ENCODE measurements around the gene DMAC2.

The DMAC2 gene

GRCh38 chr19:41392775-41393174 is 46.9 kb downstream of the DMAC2 start:
- Histone ChIP-seq H3K27ac (ENCODE audit: low read depth, low read length) (no peak overlapping the region), H3K9ac (ENCODE audit: low read length) (no peak overlapping the region)
- TF ChIP-seq EZH2phosphoT487 (conservative IDR thresholded peaks at IDR 0.05; ENCODE audit: low read length): no peak
- no peak for TF ChIP-seq CTCF (IDR thresholded peaks at IDR 0.05; ENCODE audit: insufficient read depth, low read length, poor library complexity, severe bottlenecking)

GRCh38 chr19:41391618-41392017 is 48.1 kb downstream of the DMAC2 start:
- Histone ChIP-seq H4K20me1 (ENCODE audit: low read depth, low read length) (no peaks in the 10 kb centered on the region), H3K4me2 (ENCODE audit: low read depth, low read length, poor library complexity, severe bottlenecking) (no peak overlapping the region), H3F3A (ENCODE audit: insufficient read depth) (0 out of 2 replicates have a peak, but pooled peaks cover 3% of the 10 kb centered on the region), H3K9me3 (ENCODE audit: insufficient read depth, low read length) (no peaks in the 10 kb centered on the region), H2AFZ (ENCODE audit: low read depth, low read length, severe bottlenecking) (no peak overlapping the region), H3K27ac (ENCODE audit: low read depth, low read length) (no peak overlapping the region), H3K27me3 (ENCODE audit: low read length) (no peaks in the 10 kb centered on the region), H3K4me3 (ENCODE audit: insufficient read depth, low read length, poor library complexity, severe bottlenecking) (no peak overlapping the region), H3K9me2 (replicated peaks; ENCODE audit: insufficient read depth, low read length) (no peaks in the 10 kb centered on the region), H3K79me2 (ENCODE audit: insufficient read depth, low read length) (peaks cover 24% of the 10 kb centered on the region), H3K9ac (ENCODE audit: low read length) (no peak overlapping the region), H3K36me3 (ENCODE audit: low read length) (no peaks in the 10 kb centered on the region)
- TF ChIP-seq EZH2phosphoT487 (conservative IDR thresholded peaks at IDR 0.05; ENCODE audit: low read length): no peak
- TF ChIP-seq CTCF (IDR thresholded peaks at IDR 0.05; ENCODE audit: insufficient read depth, low read length, poor library complexity, severe bottlenecking): no peak

More at GRCh38 chr19:41392775-41393174, 46.9 kb downstream of the DMAC2 start:
- H3K27me3 ChIP-seq (ENCODE audit: low read length): no peaks in the 10 kb centered on the region
- no peaks in the 10 kb centered on the region for H3K9me2 ChIP-seq (replicated peaks; ENCODE audit: insufficient read depth, low read length)
- no peaks in the 10 kb centered on the region for H3K36me3 ChIP-seq (ENCODE audit: low read length)
- no peak overlapping the region for H3K4me3 ChIP-seq (ENCODE audit: insufficient read depth, low read length, poor library complexity, severe bottlenecking)
- H3K9me3 ChIP-seq (ENCODE audit: insufficient read depth, low read length): no peaks in the 10 kb centered on the region
- no peak overlapping the region for H3K4me2 ChIP-seq (ENCODE audit: low read depth, low read length, poor library complexity, severe bottlenecking)
- no peak overlapping the region for H2AFZ ChIP-seq (ENCODE audit: low read depth, low read length, severe bottlenecking)
- 0 out of 2 replicates have a peak, but pooled peaks cover 3% of the 10 kb centered on the region for H3F3A ChIP-seq (ENCODE audit: insufficient read depth)
- H3K79me2 ChIP-seq (ENCODE audit: insufficient read depth, low read length): peaks cover 24% of the 10 kb centered on the region
- H4K20me1 ChIP-seq (ENCODE audit: low read depth, low read length): no peaks in the 10 kb centered on the region

GRCh38 chr19:41386442-41386841 is 53.3 kb downstream of the DMAC2 start:
- Histone ChIP-seq H3K27ac (ENCODE audit: low read depth, low read length) (no peak overlapping the region), H3K9me2 (replicated peaks; ENCODE audit: insufficient read depth, low read length) (no peaks in the 10 kb centered on the region), H3K9me3 (ENCODE audit: insufficient read depth, low read length) (no peaks in the 10 kb centered on the region), H2AFZ (ENCODE audit: low read depth, low read length, severe bottlenecking) (no peak overlapping the region), H4K20me1 (ENCODE audit: low read depth, low read length) (no peaks in the 10 kb centered on the region), H3K4me2 (ENCODE audit: low read depth, low read length, poor library complexity, severe bottlenecking) (no peak overlapping the region), H3K36me3 (ENCODE audit: low read length) (no peaks in the 10 kb centered on the region), H3K4me3 (ENCODE audit: insufficient read depth, low read length, poor library complexity, severe bottlenecking) (no peak overlapping the region), H3K79me2 (ENCODE audit: insufficient read depth, low read length) (no peaks in the 10 kb centered on the region), H3K9ac (ENCODE audit: low read length) (no peak overlapping the region), H3F3A (ENCODE audit: insufficient read depth) (no peaks in the 10 kb centered on the region), H3K27me3 (ENCODE audit: low read length) (no peaks in the 10 kb centered on the region)
- TF ChIP-seq EZH2phosphoT487 (conservative IDR thresholded peaks at IDR 0.05; ENCODE audit: low read length) (no peak), CTCF (IDR thresholded peaks at IDR 0.05; ENCODE audit: insufficient read depth, low read length, poor library complexity, severe bottlenecking) (no peak)
